HepG2 (cell line): ENCODE measurements around the gene TNFSF18. TPM values are rescaled to one million over a fixed set of nuclear protein-coding genes. Genes with fewer than 3 reads are reported as not detected.

ENCODE experiments used
- ATAC-seq: fragments of 200-7000 bp; cut with Tn5 transposase; 3 replicates; pipeline ENCODE4 v1.9.1; 2020; ENCODE audit warnings: mild to moderate bottlenecking, moderate library complexity
- BruUV-seq: library from RNA; stranded (reverse); fragments of 400-500 nt; replicated peaks from 2 replicates; lab custom pipeline; 2021; lab: Mats Ljungman, UMichigan
- CTCF ChIA-PET: fragments of 300-600 bp; formaldehyde crosslinking; extraction: SDS; loops from one replicate; lab custom pipeline; 2021; ENCODE audit warnings: low total read pairs, inconsistent platforms, low intra/inter-chr PET ratio; lab: Yijun Ruan, JAX
- POLR2A ChIA-PET: fragments of 350-600 bp; sonication (Branson Sonifier 250); formaldehyde crosslinking; loops from one replicate; lab custom pipeline; 2020; ENCODE audit warnings: antibody characterized with exemption, inconsistent platforms; lab: Yijun Ruan, JAX
- DNase-seq: peaks from one replicate; pipeline ENCODE4 v3.0.0-alpha.2; 2015; ENCODE audit warnings: low spot score
- FAIRE-seq: peaks from 3 replicates; lab custom pipeline; 2011; peaks lifted over from hg19 to GRCh38; lab: Jason Lieb, UNC
- H2AFZ ChIP-seq: one replicate; pipeline ENCODE4 v1.6.1; 2011; ENCODE audit warnings: low read length, inconsistent platforms
- H3K27ac ChIP-seq: fragments of 300-600 bp; 3 replicates; pipeline ENCODE4 v1.8.0; 2011; ENCODE audit warnings: mixed run types, mild to moderate bottlenecking, mixed read lengths, low read length, inconsistent platforms; ENCODE audit not compliant: insufficient read depth; ENCODE audit errors: extremely low read length
- H3K27me3 ChIP-seq, 2 experiments: fragments of 200-600 bp in 1 of 2; 2 replicates in 1 of 2; 3 replicates in 1 of 2; pipeline versions ENCODE4 v1.6.0 to v1.8.0; 2011; ENCODE audit warnings: low read length in 2 of 2, mild to moderate bottlenecking in 2 of 2, moderate library complexity in 2 of 2, inconsistent platforms in 1 of 2; ENCODE audit not compliant: insufficient read depth in 2 of 2, control insufficient read depth in 1 of 2
- H3K36me3 ChIP-seq, 2 experiments: fragments of 200-600 bp in 1 of 2; replicated peaks in 1 of 2; 2 replicates in 1 of 2; 3 replicates in 1 of 2; pipeline versions ENCODE4 v1.5.1 to v1.8.0; 2011; ENCODE audit warnings: low read length in 2 of 2, inconsistent platforms in 1 of 2; ENCODE audit not compliant: insufficient read depth in 2 of 2, control insufficient read depth in 1 of 2
- H3K4me1 ChIP-seq: 2 replicates; pipeline ENCODE4 v1.5.1; 2012; ENCODE audit warnings: low read length, inconsistent platforms; ENCODE audit not compliant: insufficient read depth
- H3K4me2 ChIP-seq: 2 replicates; pipeline ENCODE4 v1.6.0; 2011; ENCODE audit warnings: low read depth, low read length, inconsistent platforms
- H3K4me3 ChIP-seq, 3 experiments: fragments of 200-600 bp in 1 of 3; sonication (generic), shearing (Covaris generic) in 1 of 3; replicated peaks in 1 of 3; 2 replicates each; pipeline ENCODE4 v1.5.1; 2011 to 2016; ENCODE audit warnings: low read length in 3 of 3, inconsistent platforms in 2 of 3, low read depth in 2 of 3, mild to moderate bottlenecking in 2 of 3, control low read depth in 1 of 3, mixed read lengths in 1 of 3; ENCODE audit not compliant: insufficient read depth in 1 of 3
- H3K79me2 ChIP-seq: one replicate; pipeline ENCODE4 v1.6.1; 2011; ENCODE audit warnings: low read length, inconsistent platforms; ENCODE audit not compliant: insufficient read depth
- H3K9ac ChIP-seq: 2 replicates; pipeline ENCODE4 v1.6.0; 2011; ENCODE audit warnings: mild to moderate bottlenecking, low read depth, low read length, inconsistent platforms; ENCODE audit not compliant: insufficient read depth
- H3K9me3 ChIP-seq: 2 replicates; pipeline ENCODE4 v1.5.1; 2012; ENCODE audit warnings: mild to moderate bottlenecking, low read length
- H4K20me1 ChIP-seq: 2 replicates; pipeline ENCODE4 v1.6.0; 2011; ENCODE audit warnings: inconsistent platforms, mild to moderate bottlenecking, low read length, moderate library complexity; ENCODE audit not compliant: insufficient read depth
- AHR ChIP-seq: IDR thresholded peaks from 2 replicates; pipeline ENCODE4 v1.6.1; 2018; ENCODE audit warnings: missing genetic modification reagents, missing compliant biosample characterization
- ATRX ChIP-seq: sonication (generic); formaldehyde crosslinking; IDR thresholded peaks from 2 replicates; pipeline ENCODE4 v1.4.0; 2020; ENCODE audit warnings: missing genetic modification reagents, borderline replicate concordance
- CHD4 ChIP-seq: fragments of 200-600 bp; sonication (generic); IDR thresholded peaks from 2 replicates; pipeline ENCODE4 v1.7.0; 2017; ENCODE audit warnings: mild to moderate bottlenecking, low read length, borderline replicate concordance
- JDP2 ChIP-seq: sonication (generic); formaldehyde crosslinking; IDR thresholded peaks from 2 replicates; pipeline ENCODE4 v1.8.1; 2022; ENCODE audit warnings: missing genetic modification reagents, borderline replicate concordance
- NAIF1 ChIP-seq: sonication (generic); formaldehyde crosslinking; IDR thresholded peaks from 2 replicates; pipeline ENCODE4 v1.5.0; 2020; ENCODE audit warnings: mild to moderate bottlenecking, missing genetic modification reagents, borderline replicate concordance
- SETDB1 ChIP-seq: sonication (generic); formaldehyde crosslinking; IDR thresholded peaks from 2 replicates; pipeline ENCODE4 v1.5.1; 2020; ENCODE audit warnings: missing genetic modification reagents, mild to moderate bottlenecking, borderline replicate concordance
- SIN3A ChIP-seq: IDR thresholded peaks from 2 replicates; pipeline ENCODE4 v1.6.1; 2011; ENCODE audit warnings: low read depth, mild to moderate bottlenecking, control low read depth, low read length, borderline replicate concordance
- SMAD3 ChIP-seq: sonication (generic); formaldehyde crosslinking; IDR thresholded peaks from 2 replicates; pipeline ENCODE4 v1.4.0; 2020; ENCODE audit warnings: missing genetic modification reagents
- XBP1 ChIP-seq: sonication (generic); formaldehyde crosslinking; IDR thresholded peaks from 2 replicates; pipeline ENCODE4 v1.5.0; 2020; ENCODE audit warnings: missing genetic modification reagents
- ZNF24 ChIP-seq: fragments of 450-650 bp; IDR thresholded peaks from 2 replicates; pipeline ENCODE4 v1.6.1; 2017; ENCODE audit warnings: antibody characterized with exemption, mild to moderate bottlenecking
- ZNF432 ChIP-seq: sonication (generic); formaldehyde crosslinking; IDR thresholded peaks from 2 replicates; pipeline ENCODE4 v1.5.0; 2020; ENCODE audit warnings: missing genetic modification reagents, mild to moderate bottlenecking, borderline replicate concordance
- ZNF850 ChIP-seq: sonication (generic); formaldehyde crosslinking; conservative IDR thresholded peaks from 2 replicates; pipeline ENCODE4 v1.9.0; 2021; ENCODE audit warnings: mild to moderate bottlenecking, missing genetic modification reagents
- in situ Hi-C: cut with HindIII; loops from 2 replicates; pipeline ENCODE4 v1.10.0; 2017; ENCODE audit warnings: low pct_unique_long_range_greater_than_20kb; ENCODE audit not compliant: extremely low pct_ligation_motif_present
- intact Hi-C: fragments of 100-400 bp; cut with micrococcal nuclease; formaldehyde crosslinking; loops from one replicate; pipeline ENCODE4 v1.10.0; 2022; ENCODE audit not compliant: unreplicated experiment
- polyA plus RNA-seq, 8 experiments: library from polyadenylated mRNA; depleted of rRNA in 3 of 8; stranded (reverse) in 7 of 8; unstranded in 1 of 8; fragments of >200 nt; fragmentation: Illumina TruSeq in 4 of 8; extraction: Trizol in 4 of 8; gene quantifications; 2 replicates each; pipeline versions ENCODE4 v1.2.1 to v1.2.3, GENCODE V29; 2011 to 2016; ENCODE audit warnings: low read depth in 4 of 8, missing spikeins in 1 of 8, mixed read lengths in 1 of 8; ENCODE audit not compliant: insufficient read depth in 1 of 8
- total RNA-seq, 5 experiments: library from RNA; depleted of rRNA; stranded (reverse); fragments of >200 nt; fragmentation: Illumina TruSeq; extraction: Trizol; gene quantifications; 2 replicates each; pipeline ENCODE4 v1.2.3, GENCODE V29; 2016; ENCODE audit warnings: low read depth in 1 of 5
- TF ChIP-seq, protein P1 (sequence below): IDR thresholded peaks from 2 replicates; pipeline ENCODE4 v1.6.1; 2016; ENCODE audit warnings: low read depth, borderline replicate concordance

Gene TNFSF18
- total and polyA plus RNA-seq, 2 of the 13 experiments (the other 11 are each of a cell fraction or from before 2014, with no cell fraction given), result not detected

DNA sequence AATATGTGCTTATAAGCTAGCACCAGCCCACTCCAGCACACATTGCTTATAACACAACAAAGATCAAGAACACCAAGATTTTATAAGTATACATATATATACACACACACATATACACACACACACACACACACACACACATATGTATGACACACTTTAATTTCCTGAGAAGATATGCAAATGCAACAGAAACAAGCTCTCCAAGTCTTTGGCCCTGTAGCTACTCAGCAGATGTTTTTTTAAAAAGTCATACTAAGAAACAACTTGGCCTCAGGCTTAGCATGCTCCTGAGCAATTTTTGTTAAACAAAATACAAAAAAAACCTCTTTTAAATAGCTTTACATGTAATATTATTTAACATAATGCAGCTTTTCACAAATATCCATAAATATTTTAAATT lies 11.1 kb downstream of the TNFSF18 start:
- FAIRE-seq (no peak), DNase-seq (no peak), ATAC-seq (no peak)
- Histone ChIP-seq H3K9me3 (no peaks in the 10 kb centered on the region), H2AFZ (no peak overlapping the region), H3K79me2 (no peaks in the 10 kb centered on the region), H3K4me3 (no peak overlapping the region), H3K4me1 (0 out of 2 replicates have a peak, but pooled peaks cover 10% of the 10 kb centered on the region), H3K4me2 (no peak overlapping the region), H3K27me3 (no peaks in the 10 kb centered on the region), H4K20me1 (no peaks in the 10 kb centered on the region), H3K27ac (no peak overlapping the region), H3K36me3 (no peaks in the 10 kb centered on the region), H3K9ac (no peak overlapping the region)
- ChIA-PET POLR2A (no interaction called here), CTCF (no interaction called here)
- TF ChIP-seq ZNF432 (CRISPR knock-in tag) (no peak), ATRX (no peak), SETDB1 (CRISPR knock-in tag) (no peak), CHD4 (no peak), SIN3A (no peak), SMAD3 (CRISPR knock-in tag) (no peak), ZNF850 (CRISPR knock-in tag) (no peak), NAIF1 (CRISPR knock-in tag) (no peak), JDP2 (CRISPR knock-in tag) (no peak), ZNF24 (no peak), AHR (CRISPR knock-in tag) (no peak), XBP1 (CRISPR knock-in tag) (no peak)
- TF ChIP-seq, protein P1, sequence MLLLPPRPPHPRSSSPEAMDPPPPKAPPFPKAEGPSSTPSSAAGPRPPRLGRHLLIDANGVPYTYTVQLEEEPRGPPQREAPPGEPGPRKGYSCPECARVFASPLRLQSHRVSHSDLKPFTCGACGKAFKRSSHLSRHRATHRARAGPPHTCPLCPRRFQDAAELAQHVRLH, result no peak
- intact Hi-C loops, result no loop called here
- in situ Hi-C loops, result no loop called here
- no TSS peak for BruUV-seq
